Astrocyte (in vitro differentiated cells and primary cell): ENCODE data around the gene HRH4. TPM values are rescaled to one million over a fixed set of nuclear protein-coding genes. Genes with fewer than 3 reads are reported as not detected.

Experiments used
- DNase-seq: peaks from one replicate; pipeline ENCODE4 v3.0.0-alpha.2; 2010; ENCODE audit warnings: low read depth
- FAIRE-seq: peaks from 2 replicates; lab custom pipeline; 2011; peaks lifted over from hg19 to GRCh38; lab: Jason Lieb, UNC
- H2AFZ ChIP-seq: 2 replicates; pipeline ENCODE4 v1.6.0; 2012; ENCODE audit warnings: low read depth, low read length, inconsistent platforms
- H3K27ac ChIP-seq: 2 replicates; pipeline ENCODE4 v1.5.1; 2011; ENCODE audit warnings: low read depth, low read length, inconsistent platforms
- H3K27me3 ChIP-seq: 2 replicates; pipeline ENCODE4 v1.6.0; 2011; ENCODE audit warnings: low read length, inconsistent platforms; ENCODE audit not compliant: insufficient read depth
- H3K36me3 ChIP-seq: 2 replicates; pipeline ENCODE4 v1.5.1; 2011; ENCODE audit warnings: low read length, inconsistent platforms; ENCODE audit not compliant: insufficient read depth
- H3K4me1 ChIP-seq: 2 replicates; pipeline ENCODE4 v1.5.1; 2011; ENCODE audit warnings: low read length, inconsistent platforms; ENCODE audit not compliant: insufficient read depth
- H3K4me2 ChIP-seq: 2 replicates; pipeline ENCODE4 v1.6.0; 2012; ENCODE audit warnings: low read length, inconsistent platforms
- H3K4me3 ChIP-seq: 2 replicates; pipeline ENCODE4 v1.5.1; 2011; ENCODE audit warnings: low read depth, mild to moderate bottlenecking, low read length, inconsistent platforms; ENCODE audit not compliant: insufficient read depth
- H3K79me2 ChIP-seq: 2 replicates; pipeline ENCODE4 v1.6.0; 2012; ENCODE audit warnings: mild to moderate bottlenecking, low read length, inconsistent platforms; ENCODE audit not compliant: insufficient read depth
- H3K9ac ChIP-seq: 2 replicates; pipeline ENCODE4 v1.6.0; 2012; ENCODE audit warnings: mild to moderate bottlenecking, low read length, inconsistent platforms
- H3K9me3 ChIP-seq: 2 replicates; pipeline ENCODE4 v1.5.1; 2012; ENCODE audit warnings: low read depth, mild to moderate bottlenecking, low read length, inconsistent platforms; ENCODE audit not compliant: insufficient read depth
- H4K20me1 ChIP-seq: 2 replicates; pipeline ENCODE4 v1.6.0; 2012; ENCODE audit warnings: low read length, inconsistent platforms; ENCODE audit not compliant: insufficient read depth
- H3K27ac Mint-ChIP-seq: one replicate; pipeline ENCODE4 v1.8.0; 2021; ENCODE audit warnings: mild to moderate bottlenecking, mixed read lengths; ENCODE audit not compliant: unreplicated experiment
- H3K27me3 Mint-ChIP-seq: one replicate; pipeline ENCODE4 v1.8.0; 2021; ENCODE audit warnings: low read depth, mixed read lengths; ENCODE audit not compliant: unreplicated experiment
- H3K36me3 Mint-ChIP-seq: one replicate; pipeline ENCODE4 v1.8.0; 2021; ENCODE audit warnings: low read depth, mixed read lengths; ENCODE audit not compliant: unreplicated experiment
- H3K4me1 Mint-ChIP-seq: one replicate; pipeline ENCODE4 v1.8.0; 2021; ENCODE audit warnings: low read depth, mixed read lengths; ENCODE audit not compliant: unreplicated experiment
- H3K4me3 Mint-ChIP-seq: one replicate; pipeline ENCODE4 v1.8.0; 2021; ENCODE audit warnings: mild to moderate bottlenecking, moderate library complexity, mixed read lengths; ENCODE audit not compliant: unreplicated experiment
- H3K9me3 Mint-ChIP-seq: one replicate; pipeline ENCODE4 v1.8.0; 2021; ENCODE audit warnings: mild to moderate bottlenecking, mixed read lengths; ENCODE audit not compliant: unreplicated experiment
- CTCF ChIP-seq: IDR thresholded peaks from 2 replicates; pipeline ENCODE4 v1.5.1; 2011; ENCODE audit warnings: low read depth, mild to moderate bottlenecking, inconsistent platforms, low read length, moderate library complexity; ENCODE audit not compliant: insufficient read depth
- EZH2 ChIP-seq: IDR thresholded peaks from 2 replicates; pipeline ENCODE4 v1.6.1; 2012; ENCODE audit warnings: mild to moderate bottlenecking, low read length, inconsistent platforms; ENCODE audit not compliant: insufficient read depth
- total RNA-seq: library from RNA; stranded (reverse); gene quantifications from 2 replicates; pipeline ENCODE4 v1.2.1, GENCODE V29; 2021

Gene HRH4
- total RNA-seq, 1 donor from 2014 or later, result 0.25 TPM

- Histone ChIP-seq H3K4me3 (no peak overlapping the region), H3K27ac (no peak overlapping the region), H3K4me1 (no peaks in the 10 kb centered on the region), H3K79me2 (no peaks in the 10 kb centered on the region), H3K9me3 (no peaks in the 10 kb centered on the region), H2AFZ (no peak overlapping the region), H3K4me2 (no peak overlapping the region), H3K27me3 (peaks cover 6% of the 10 kb centered on the region), H3K9ac (no peak overlapping the region), H3K36me3 (no peaks in the 10 kb centered on the region), H4K20me1 (no peaks in the 10 kb centered on the region)
- DNase-seq (no peak), FAIRE-seq (no peak)
- H3K27me3 Mint-ChIP-seq, result peaks cover 4% of the 10 kb centered on the region
- no peaks in the 10 kb centered on the region for H3K36me3 Mint-ChIP-seq
- no peak overlapping the region for H3K27ac Mint-ChIP-seq
- TF ChIP-seq CTCF (no peak), EZH2 (no peak)
- no peak overlapping the region for H3K4me3 Mint-ChIP-seq
- peaks cover 1% of the 10 kb centered on the region for H3K9me3 Mint-ChIP-seq
- no peaks in the 10 kb centered on the region for H3K4me1 Mint-ChIP-seq
These were observed 43.0 kb upstream of the HRH4 start for GRCh38 chr18:24417480-24417879.

- no peak for TF ChIP-seq CTCF
- TF ChIP-seq EZH2, result no peak
- no peak overlapping the region for H2AFZ ChIP-seq
- Mint-ChIP-seq H3K27ac (no peak overlapping the region), H3K4me3 (no peak overlapping the region), H3K9me3 (no peaks in the 10 kb centered on the region), H3K4me1 (no peaks in the 10 kb centered on the region), H3K36me3 (no peaks in the 10 kb centered on the region), H3K27me3 (peaks cover 10% of the 10 kb centered on the region)
- H3K4me2 ChIP-seq, result no peak overlapping the region
- H3K9ac ChIP-seq, result no peak overlapping the region
- H3K27me3 ChIP-seq, result peaks cover 2% of the 10 kb centered on the region
- no peak overlapping the region for H3K27ac ChIP-seq
- FAIRE-seq (no peak), DNase-seq (no peak)
- H3K36me3 ChIP-seq, result no peaks in the 10 kb centered on the region
- no peaks in the 10 kb centered on the region for H4K20me1 ChIP-seq
- H3K9me3 ChIP-seq, result no peaks in the 10 kb centered on the region
- no peak overlapping the region for H3K4me3 ChIP-seq
- no peaks in the 10 kb centered on the region for H3K4me1 ChIP-seq
- H3K79me2 ChIP-seq, result no peaks in the 10 kb centered on the region
These were observed 39.9 kb upstream of the HRH4 start for GRCh38 chr18:24420551-24420950.

- TF ChIP-seq EZH2 (no peak), CTCF (no peak)
- H3K36me3 Mint-ChIP-seq, result no peaks in the 10 kb centered on the region
- Histone ChIP-seq H3K36me3 (no peaks in the 10 kb centered on the region), H3K79me2 (no peaks in the 10 kb centered on the region), H3K4me1 (peaks cover 5% of the 10 kb centered on the region), H4K20me1 (no peaks in the 10 kb centered on the region), H3K4me3 (no peak overlapping the region), H2AFZ (no peak overlapping the region), H3K9ac (no peak overlapping the region), H3K27me3 (peaks cover 2% of the 10 kb centered on the region), H3K27ac (no peak overlapping the region), H3K9me3 (no peaks in the 10 kb centered on the region), H3K4me2 (no peak overlapping the region)
- H3K4me1 Mint-ChIP-seq, result no peaks in the 10 kb centered on the region
- peaks cover 10% of the 10 kb centered on the region for H3K27me3 Mint-ChIP-seq
- no peak overlapping the region for H3K4me3 Mint-ChIP-seq
- no peaks in the 10 kb centered on the region for H3K9me3 Mint-ChIP-seq
- FAIRE-seq (no peak), DNase-seq (no peak)
- H3K27ac Mint-ChIP-seq, result no peak overlapping the region
These were observed 38.6 kb upstream of the HRH4 start for GRCh38 chr18:24421831-24422230.
